Motor neuron (in vitro differentiated cells): ENCODE measurements around the gene FCHSD2. TPM values are rescaled to one million over a fixed set of nuclear protein-coding genes. Genes with fewer than 3 reads are reported as not detected.

ENCODE experiments used
- ATAC-seq, 8 experiments: fragments of 200-7000 bp; cut with Tn5 transposase; replicated peaks in 6 of 8; 2 replicates each; pipeline ENCODE4 v1.8.0; 2021; ENCODE audit warnings: mild to moderate bottlenecking in 8 of 8, moderate library complexity in 8 of 8
- H3K27ac ChIP-seq, 2 donors: fragments of 250-450 bp; sonication (Bioruptor Pico); 2 replicates each; pipeline ENCODE4 v1.9.0; 2021; ENCODE audit warnings: antibody characterized with exemption in 2 of 2, mild to moderate bottlenecking in 2 of 2, moderate library complexity in 1 of 2
- H3K4me1 ChIP-seq, 2 donors: fragments of 250-450 bp; sonication (Bioruptor Pico); replicated peaks in 1 of 2; 2 replicates each; pipeline ENCODE4 v1.6.1; 2021; ENCODE audit warnings: antibody characterized with exemption in 2 of 2, mild to moderate bottlenecking in 2 of 2, moderate library complexity in 1 of 2
- H3K4me3 ChIP-seq, 5 donors: fragments of 250-450 bp; sonication (Bioruptor Pico); 2 replicates each; pipeline ENCODE4 v1.9.0; 2021; ENCODE audit warnings: antibody characterized with exemption in 5 of 5, mild to moderate bottlenecking in 5 of 5, moderate library complexity in 4 of 5
- WGBS, 10 experiments: fragments of 450-650 bp; shearing (Covaris generic); methylation state at CpG; one replicate each; pipeline ENCODE4 v1.0.0; 2022; 5-methylcytosine and 5-hydroxymethylcytosine counted together
- in situ Hi-C, 9 experiments: fragments of 400-800 bp; cut with MboI; loops; one replicate each; pipeline ENCODE4 v1.15.0; 2021; ENCODE audit warnings: low sequenced_read_pairs in 9 of 9, low pct_unique_long_range_greater_than_20kb in 2 of 9; ENCODE audit not compliant: unreplicated experiment in 9 of 9
- total RNA-seq, 8 experiments: library from RNA; unstranded; fragments of 300-600 nt; gene quantifications; 2 replicates each; pipeline versions ENCODE4 v1.2.3 to v1.2.4, GENCODE V29; 2022

The FCHSD2 gene
- total RNA-seq, 8 experiments from 2014 or later, result 11.6 to 22.1 (median 18.0) TPM

DNA sequence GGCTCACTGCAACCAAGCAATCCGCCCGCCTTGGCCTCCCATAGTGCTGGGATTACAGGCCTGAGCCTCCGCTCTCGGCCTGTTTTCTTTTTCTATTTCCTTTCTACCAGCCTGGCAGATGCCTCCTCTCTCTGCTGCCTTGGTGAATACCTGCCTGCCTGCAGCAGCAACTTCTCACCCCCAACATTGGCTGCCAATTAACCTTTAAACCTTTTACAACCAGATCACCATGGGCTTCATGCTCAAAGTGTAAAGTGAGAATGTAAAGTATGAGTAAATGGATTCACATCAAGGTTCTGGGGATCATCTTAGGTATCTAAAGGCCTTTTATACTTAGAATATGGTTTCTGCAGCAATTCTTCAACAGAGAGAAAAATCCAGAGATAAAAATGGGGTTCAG, 13.0 kb upstream of the FCHSD2 start:
- no peak overlapping the region for H3K4me3 ChIP-seq
- no peak for ATAC-seq
- no peak overlapping the region for H3K27ac ChIP-seq
- 86 to 100% (median 94%) methylated on average over 1 to 4 of the region's 4 CpGs; no CpG with 5 or more reads in 2 of the 10 experiments for WGBS, 10 experiments
- in situ Hi-C loops, result no loop called here
- H3K4me1 ChIP-seq, result no peaks in the 10 kb centered on the region

DNA sequence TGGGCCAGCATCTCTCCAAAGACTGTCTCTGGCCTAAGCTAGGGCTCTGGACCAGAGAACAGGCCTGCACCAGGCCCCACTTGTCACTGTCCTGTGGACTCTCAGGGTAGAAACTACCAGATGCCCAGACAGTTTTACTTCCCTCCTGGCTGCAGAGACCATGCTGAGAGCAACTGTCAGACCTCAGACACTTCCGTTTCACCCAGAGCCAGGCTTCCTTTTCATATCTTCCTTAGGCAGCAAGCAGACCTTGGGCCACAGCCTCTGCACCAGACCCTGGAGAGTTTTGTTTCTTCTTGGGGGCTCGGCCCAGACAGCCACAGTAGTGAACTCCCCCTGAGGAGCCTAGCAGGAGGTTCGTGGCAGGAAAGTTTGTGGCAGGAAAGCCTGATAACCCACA, 12.1 kb upstream of the FCHSD2 start:
- H3K27ac ChIP-seq, result no peak overlapping the region
- ATAC-seq, result no peak
- 40 to 100% (median 59%) methylated on average over 1 to 3 of the region's 3 CpGs; no CpG with 5 or more reads in 2 of the 10 experiments for WGBS, 10 experiments
- H3K4me3 ChIP-seq, result no peak overlapping the region
- H3K4me1 ChIP-seq, result peaks cover 2 to 6% of the 10 kb centered on the region in 2 donors
- in situ Hi-C loops, result no loop called here

DNA sequence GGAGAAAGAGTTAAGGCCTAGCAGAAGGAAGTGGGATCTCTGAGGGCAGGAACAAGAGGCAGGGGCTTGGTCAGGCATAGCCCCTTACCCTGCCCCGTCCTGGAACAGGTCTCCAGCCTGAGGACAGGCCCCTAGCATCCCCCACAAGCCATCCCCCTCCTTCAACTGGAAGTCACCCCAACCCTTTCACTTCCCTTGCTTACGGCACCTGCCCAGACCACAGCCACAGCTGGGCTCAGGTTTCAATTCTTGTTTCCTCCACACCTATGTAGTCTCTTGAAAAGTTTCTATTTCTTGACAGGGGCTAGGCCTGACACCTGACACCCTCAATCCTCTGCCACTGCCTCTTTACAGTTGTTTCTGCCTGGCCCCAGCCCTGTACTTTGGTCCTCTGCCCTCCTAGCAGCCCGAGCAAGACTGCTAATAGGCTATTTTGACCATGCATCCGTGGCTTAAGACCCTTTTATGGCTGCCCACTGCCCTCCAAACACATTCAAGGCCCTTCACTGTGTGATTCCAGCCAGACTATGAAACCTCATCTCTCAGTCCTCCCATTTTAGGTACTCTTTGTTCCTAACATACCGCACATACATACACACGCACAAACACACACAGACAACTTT, 10.9 kb upstream of the FCHSD2 start:
- 50 to 100% (median 63%) methylated on average over 2 to 6 of the region's 6 CpGs; no CpG with 5 or more reads in 3 of the 10 experiments for WGBS, 10 experiments
- Histone ChIP-seq H3K27ac (no peak overlapping the region), H3K4me3 (no peak overlapping the region), H3K4me1 (peaks cover 6 to 10% of the 10 kb centered on the region in 2 donors)
- in situ Hi-C loops, result no loop called here
- ATAC-seq, result no peak

DNA sequence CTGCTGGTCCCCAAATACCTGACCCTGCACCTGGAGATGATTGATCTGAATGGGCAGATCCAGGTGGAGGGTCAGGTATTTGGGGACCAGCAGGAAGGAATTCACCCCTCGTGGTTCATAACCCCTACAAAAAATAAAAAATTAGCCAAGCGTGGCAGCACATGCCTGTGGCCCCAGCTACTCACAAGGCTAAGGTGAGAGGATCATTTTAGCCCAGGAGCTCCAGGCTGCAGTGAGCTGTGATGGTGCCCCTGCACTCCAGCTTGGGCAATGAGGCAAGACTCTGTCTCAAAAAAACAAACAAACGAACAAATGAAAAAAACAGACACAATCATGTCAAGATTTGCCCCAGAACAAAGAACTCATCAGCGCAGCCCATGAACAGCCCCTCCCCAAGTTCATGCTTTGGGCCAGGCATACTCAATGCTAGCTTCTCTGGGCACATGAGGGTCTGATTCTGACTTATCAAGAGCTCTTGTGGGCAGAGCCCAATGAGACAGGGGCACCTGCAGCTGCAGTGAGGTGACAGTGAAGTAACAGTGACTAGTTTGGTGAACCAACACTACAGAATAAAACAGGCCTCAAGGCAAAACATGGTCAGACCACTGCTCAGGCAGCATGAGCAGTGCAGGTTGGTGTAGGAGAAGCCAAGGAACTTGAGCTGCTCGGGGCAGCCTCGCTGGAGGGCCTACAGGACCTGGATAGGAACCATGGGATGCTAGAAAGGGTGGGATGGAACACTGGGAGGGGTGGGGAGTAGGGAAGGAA, 10.2 kb upstream of the FCHSD2 start:
- H3K4me3 ChIP-seq, result no peak overlapping the region

DNA sequence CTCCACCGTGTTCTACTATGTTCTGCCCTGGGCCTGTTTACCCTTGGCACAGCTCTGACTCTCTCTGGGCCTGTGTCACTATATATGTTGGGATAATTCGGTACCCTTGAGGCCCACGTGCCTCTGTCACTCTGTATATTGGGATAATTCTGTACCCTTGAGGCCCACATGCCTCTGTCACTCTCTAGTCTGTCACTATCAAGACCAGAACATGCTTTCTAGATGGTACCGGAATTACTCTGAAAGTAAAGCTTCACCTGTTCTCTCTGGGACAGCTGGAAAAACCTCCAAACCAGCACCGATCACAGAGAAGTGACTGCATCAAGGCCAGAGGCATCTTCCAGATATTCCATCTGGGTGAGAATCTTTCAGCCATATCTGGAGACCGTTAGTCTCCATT, 9.3 kb upstream of the FCHSD2 start:
- H3K4me1 ChIP-seq, result peaks cover 6 to 10% of the 10 kb centered on the region in 2 donors
- H3K4me3 ChIP-seq, result no peak overlapping the region
- in situ Hi-C loops, result no loop called here
- no peak for ATAC-seq
- 48 to 86% (median 73%) methylated on average over 2 to 6 of the region's 6 CpGs; no CpG with 5 or more reads in 5 of the 10 experiments for WGBS, 10 experiments
- no peak overlapping the region for H3K27ac ChIP-seq

More for the DNA sequence above, 10.2 kb upstream of the FCHSD2 start:
- H3K4me1 ChIP-seq, result peaks cover 6 to 10% of the 10 kb centered on the region in 2 donors
- no peak overlapping the region for H3K27ac ChIP-seq
- WGBS, 10 experiments, result 54 to 100% (median 71%) methylated on average over 1 to 6 of the region's 6 CpGs; no CpG with 5 or more reads in 4 of the 10 experiments
- in situ Hi-C loops, result no loop called here
- ATAC-seq, result no peak

DNA sequence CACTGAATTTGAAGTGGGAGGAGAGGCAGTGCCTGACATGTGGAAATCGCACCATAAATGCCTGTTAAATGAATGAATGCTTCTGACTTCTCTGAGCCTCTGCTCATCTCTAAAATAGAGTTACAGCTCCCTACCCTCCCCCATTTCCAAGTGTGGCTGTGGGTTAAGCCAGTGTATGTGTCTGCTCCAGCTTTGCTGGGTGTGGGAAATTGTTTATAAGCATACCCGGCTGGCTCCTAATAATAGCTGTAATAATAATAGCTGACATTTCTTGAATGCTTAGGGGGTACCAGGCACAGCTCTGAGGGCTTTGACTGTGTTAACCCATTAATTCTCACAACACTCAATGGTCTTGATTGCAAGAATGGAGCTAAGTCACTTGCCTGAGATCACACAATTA, 7.0 kb upstream of the FCHSD2 start:
- in situ Hi-C loops, result loop anchor here in 3 of 9 experiments (25.0 kb wide), 3 partner anchors 212 to 287 kb away; no protein-coding TSS in a partner anchor
- H3K4me1 ChIP-seq, result peaks cover 6 to 10% of the 10 kb centered on the region in 2 donors
- no peak for ATAC-seq
- no peak overlapping the region for H3K4me3 ChIP-seq
- WGBS, 10 experiments, result 75 to 100% (median 84%) methylated on average over 1 to 2 of the region's 2 CpGs; no CpG with 5 or more reads in 4 of the 10 experiments
- no peak overlapping the region for H3K27ac ChIP-seq

DNA sequence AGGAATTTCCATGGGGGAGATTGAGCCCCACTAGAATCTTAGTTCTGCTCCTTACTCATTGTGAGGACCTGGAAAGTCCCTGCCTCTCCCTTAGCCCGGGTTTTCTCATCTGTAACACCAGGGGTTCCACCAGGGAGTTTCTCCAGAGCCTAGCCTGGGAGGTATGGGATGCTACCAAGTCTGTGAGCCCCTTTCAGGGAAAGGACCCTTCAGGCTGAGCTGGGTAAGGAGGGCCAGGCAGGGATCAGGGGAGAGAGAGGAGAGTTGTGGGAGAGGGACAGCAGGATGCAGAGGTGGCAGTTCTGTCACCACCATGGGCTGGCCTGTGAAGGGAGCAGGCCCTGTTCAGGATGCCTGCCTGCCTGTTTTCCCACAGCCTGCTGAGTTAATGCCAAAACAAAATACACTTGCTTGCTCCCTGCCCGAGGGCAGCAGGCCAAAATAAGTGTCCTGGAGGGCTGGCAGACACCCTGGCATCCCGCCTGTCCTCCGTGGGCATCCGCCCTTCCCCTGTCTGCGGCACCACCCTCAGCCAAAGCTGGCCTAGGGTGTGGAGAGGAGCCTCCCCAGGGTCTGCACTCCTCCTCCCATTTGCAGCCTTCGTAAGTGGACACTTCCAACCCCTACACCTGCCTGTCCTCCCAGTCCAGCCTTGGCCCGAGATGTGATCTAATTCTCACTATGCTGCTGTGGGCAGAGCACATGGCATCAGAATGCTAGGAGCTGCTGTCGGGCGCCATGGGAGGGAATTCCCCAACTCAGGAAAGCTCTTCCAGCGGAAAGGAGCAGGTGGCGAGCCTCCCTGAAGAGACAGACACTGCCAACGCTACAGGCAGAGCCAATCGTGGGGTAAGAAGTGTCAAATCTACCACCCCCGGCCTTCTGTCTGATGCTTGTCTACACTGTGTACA, 5.9 kb upstream of the FCHSD2 start:
- in situ Hi-C loops, result loop anchor here in 3 of 9 experiments (25.0 kb wide), 3 partner anchors 211 to 286 kb away; no protein-coding TSS in a partner anchor
- Histone ChIP-seq H3K4me3 (no peak overlapping the region), H3K4me1 (peaks cover 13 to 18% of the 10 kb centered on the region in 2 donors), H3K27ac (no peak overlapping the region)
- peak in 4 of 8 experiments; percentile 13 to 27 (median 21) for ATAC-seq
- WGBS, 10 experiments, result 0 to 100% (median 59%) methylated on average over 1 to 4 of the region's 15 CpGs; no CpG with 5 or more reads in 2 of the 10 experiments

DNA sequence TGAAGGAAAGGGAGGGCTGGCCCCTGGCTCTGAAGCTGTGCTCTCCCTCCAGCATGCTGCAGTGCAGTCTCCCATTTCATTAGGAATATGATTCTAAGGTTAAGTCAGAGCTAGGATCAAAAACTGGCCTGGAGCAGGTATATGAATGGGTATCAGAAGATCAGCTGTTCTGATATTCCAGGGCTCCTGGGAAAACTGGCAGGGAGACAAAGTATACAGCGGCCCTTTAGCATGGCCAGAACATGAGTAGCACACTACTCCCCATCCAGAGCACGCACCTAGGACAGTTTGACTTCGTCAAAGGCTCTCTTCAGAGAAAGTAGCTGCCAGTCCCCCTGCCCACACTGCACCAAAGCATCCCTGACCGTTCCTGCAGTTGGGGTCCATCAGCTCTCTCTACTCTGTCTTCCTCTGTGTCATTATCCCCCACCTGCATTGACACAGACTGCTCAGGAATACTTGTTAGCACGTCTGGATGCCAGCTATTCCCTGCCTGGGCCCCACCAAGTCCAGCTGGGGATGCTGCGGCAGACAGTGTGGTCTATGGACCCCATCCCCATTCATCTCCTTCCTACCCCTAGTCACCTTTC, 4.0 kb upstream of the FCHSD2 start:
- no peak overlapping the region for H3K27ac ChIP-seq
- in situ Hi-C loops, result loop anchor here in 3 of 9 experiments (25.0 kb wide), 3 partner anchors 209 to 284 kb away; no protein-coding TSS in a partner anchor
- no peak for ATAC-seq
- H3K4me3 ChIP-seq, result no peak overlapping the region
- peaks cover 14 to 18% of the 10 kb centered on the region in 2 donors for H3K4me1 ChIP-seq
- WGBS, 10 experiments, result 60 to 100% (median 90%) methylated on average over 1 of the region's 6 CpGs; no CpG with 5 or more reads in 6 of the 10 experiments

DNA sequence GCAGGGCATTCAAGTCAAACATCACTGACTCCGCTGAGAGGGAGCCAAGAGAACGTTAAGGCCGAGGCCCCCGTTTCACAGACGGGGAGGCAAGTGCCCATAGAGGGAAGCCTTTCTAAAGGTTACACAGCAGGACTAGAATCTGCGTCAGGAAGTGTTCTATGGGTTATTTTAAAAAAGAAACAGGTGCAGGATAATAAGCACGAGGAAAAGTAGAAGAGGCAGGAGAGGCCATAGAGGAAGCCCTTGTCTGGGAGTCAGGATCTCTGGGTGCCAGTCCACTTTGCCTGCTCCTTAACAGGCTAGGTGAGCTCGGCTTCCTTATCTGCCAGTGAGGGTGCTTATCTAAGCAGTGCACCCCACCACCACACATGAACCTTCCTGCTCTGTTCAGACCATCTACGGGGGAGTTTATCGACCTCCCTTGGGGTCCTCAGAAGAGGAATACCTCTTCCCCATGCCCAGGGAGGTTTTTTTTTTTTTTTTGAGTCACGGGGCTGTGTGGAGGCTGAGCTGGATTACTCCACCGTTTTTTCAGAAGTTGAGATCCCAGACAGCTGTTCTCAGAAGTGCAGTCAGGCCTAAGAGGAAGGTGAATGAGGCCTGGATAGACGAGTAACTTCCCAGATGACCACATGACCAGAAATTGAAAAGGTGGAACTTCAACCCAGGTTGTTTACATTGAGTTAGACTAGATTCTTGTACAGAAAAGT, 1.2 kb upstream of the FCHSD2 start:
- Histone ChIP-seq H3K27ac (peak overlapping the region; percentile 82 to 87), H3K4me3 (peak overlapping the region; percentile 54 to 81 (median 75)), H3K4me1 (peaks cover 10 to 14% of the 10 kb centered on the region in 2 donors)
- no peak for ATAC-seq
- in situ Hi-C loops, result loop anchor here in 3 of 9 experiments (25.0 kb wide), 3 partner anchors 206 to 281 kb away; no protein-coding TSS in a partner anchor
- WGBS, 10 experiments, result 0 to 70% (median 36%) methylated on average over 1 to 11 of the region's 13 CpGs; no CpG with 5 or more reads in 1 of the 10 experiments

DNA sequence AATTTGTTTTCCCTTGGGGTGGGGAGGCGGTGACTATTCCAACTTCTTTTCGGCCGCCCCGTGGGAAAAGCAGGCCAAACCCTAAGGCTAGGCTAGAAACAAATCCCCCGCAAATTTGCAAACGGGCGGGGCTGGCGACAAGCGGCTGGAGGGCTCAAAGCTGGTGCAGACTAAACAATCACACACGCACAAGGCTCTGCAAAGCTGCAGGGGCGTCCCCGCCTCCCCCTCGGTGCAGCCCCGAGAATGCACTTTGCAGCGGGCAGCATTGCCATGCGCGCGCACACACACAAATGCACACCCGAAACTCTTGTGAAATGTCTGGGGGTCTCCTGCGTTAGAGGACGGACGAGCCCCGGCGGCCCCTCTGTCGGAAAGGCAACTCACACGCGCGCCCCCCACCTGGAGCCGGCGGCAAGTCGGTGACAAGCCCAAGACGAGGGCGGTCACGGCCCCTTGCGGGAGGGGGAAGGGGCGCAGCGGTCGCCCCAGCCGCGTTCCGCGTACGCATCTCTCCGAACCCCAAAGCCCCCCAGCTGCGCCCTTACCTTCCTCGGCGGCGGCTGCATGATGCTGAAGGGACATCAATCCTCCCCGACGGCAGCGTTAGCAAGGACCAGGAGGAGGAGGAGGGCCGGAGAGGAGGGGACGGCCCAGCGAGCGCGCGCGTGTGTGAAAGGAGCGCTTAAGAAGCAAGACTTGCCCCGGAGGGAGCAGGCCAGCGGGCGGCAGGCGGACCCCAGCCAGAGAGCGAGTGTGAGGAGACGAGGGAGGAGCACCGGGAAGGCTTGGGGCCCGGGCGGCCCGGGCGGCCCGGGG, 600 bp downstream of the FCHSD2 start:
- peak; percentile 0 to 54 (median 42) for ATAC-seq
- in situ Hi-C loops, result loop anchor here in 3 of 9 experiments (25.0 kb wide), 3 partner anchors 204 to 279 kb away; no protein-coding TSS in a partner anchor
- Histone ChIP-seq H3K27ac (peak overlapping the region; percentile 83 to 87), H3K4me1 (peaks cover 10 to 14% of the 10 kb centered on the region in 2 donors), H3K4me3 (peak overlapping the region; percentile 54 to 81 (median 75))
- WGBS, 10 experiments, result 0 to 5% (median 0%) methylated on average over 6 to 33 of the region's 71 CpGs; no CpG with 5 or more reads in 5 of the 10 experiments

DNA sequence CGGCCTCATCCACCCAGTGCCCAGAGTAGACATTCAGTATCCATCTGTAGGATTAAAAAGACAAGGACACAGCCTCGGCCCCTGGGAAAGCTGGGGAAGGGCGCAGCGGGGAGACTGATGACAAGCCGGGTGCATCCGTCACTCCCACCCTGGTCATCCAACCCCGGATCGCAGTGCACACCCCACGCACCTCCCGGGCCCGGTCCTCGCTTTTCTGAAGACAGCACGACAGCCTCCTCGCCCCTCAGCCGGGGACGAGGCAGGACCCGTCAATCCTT, 1.1 kb downstream of the FCHSD2 start:
- peak overlapping the region; percentile 83 to 87 for H3K27ac ChIP-seq
- in situ Hi-C loops, result loop anchor here in 3 of 9 experiments (25.0 kb wide), 3 partner anchors 204 to 279 kb away; no protein-coding TSS in a partner anchor
- H3K4me3 ChIP-seq, result peak overlapping the region; percentile 54 to 81 (median 75)
- ATAC-seq, result peak in 3 of 8 experiments; percentile 3 to 6 (median 6)
- H3K4me1 ChIP-seq, result peaks cover 10 to 14% of the 10 kb centered on the region in 2 donors
- 0% methylated on average over 4 to 8 of the region's 17 CpGs; no CpG with 5 or more reads in 5 of the 10 experiments for WGBS, 10 experiments
